Astrocyte (in vitro differentiated cells and primary cell): ENCODE measurements around the gene RASL11A. TPM values are rescaled to one million over a fixed set of nuclear protein-coding genes. Genes with fewer than 3 reads are reported as not detected.

Experiments used
- DNase-seq: peaks from one replicate; pipeline ENCODE4 v3.0.0-alpha.2; 2010; ENCODE audit warnings: low read depth
- FAIRE-seq: peaks from 2 replicates; lab custom pipeline; 2011; peaks lifted over from hg19 to GRCh38; lab: Jason Lieb, UNC
- H2AFZ ChIP-seq: 2 replicates; pipeline ENCODE4 v1.6.0; 2012; ENCODE audit warnings: low read depth, low read length, inconsistent platforms
- H3K27ac ChIP-seq: 2 replicates; pipeline ENCODE4 v1.5.1; 2011; ENCODE audit warnings: low read depth, low read length, inconsistent platforms
- H3K27me3 ChIP-seq: 2 replicates; pipeline ENCODE4 v1.6.0; 2011; ENCODE audit warnings: low read length, inconsistent platforms; ENCODE audit not compliant: insufficient read depth
- H3K36me3 ChIP-seq: 2 replicates; pipeline ENCODE4 v1.5.1; 2011; ENCODE audit warnings: low read length, inconsistent platforms; ENCODE audit not compliant: insufficient read depth
- H3K4me1 ChIP-seq: 2 replicates; pipeline ENCODE4 v1.5.1; 2011; ENCODE audit warnings: low read length, inconsistent platforms; ENCODE audit not compliant: insufficient read depth
- H3K4me2 ChIP-seq: 2 replicates; pipeline ENCODE4 v1.6.0; 2012; ENCODE audit warnings: low read length, inconsistent platforms
- H3K4me3 ChIP-seq: 2 replicates; pipeline ENCODE4 v1.5.1; 2011; ENCODE audit warnings: low read depth, mild to moderate bottlenecking, low read length, inconsistent platforms; ENCODE audit not compliant: insufficient read depth
- H3K79me2 ChIP-seq: 2 replicates; pipeline ENCODE4 v1.6.0; 2012; ENCODE audit warnings: mild to moderate bottlenecking, low read length, inconsistent platforms; ENCODE audit not compliant: insufficient read depth
- H3K9ac ChIP-seq: 2 replicates; pipeline ENCODE4 v1.6.0; 2012; ENCODE audit warnings: mild to moderate bottlenecking, low read length, inconsistent platforms
- H3K9me3 ChIP-seq: 2 replicates; pipeline ENCODE4 v1.5.1; 2012; ENCODE audit warnings: low read depth, mild to moderate bottlenecking, low read length, inconsistent platforms; ENCODE audit not compliant: insufficient read depth
- H4K20me1 ChIP-seq: 2 replicates; pipeline ENCODE4 v1.6.0; 2012; ENCODE audit warnings: low read length, inconsistent platforms; ENCODE audit not compliant: insufficient read depth
- H3K27ac Mint-ChIP-seq: one replicate; pipeline ENCODE4 v1.8.0; 2021; ENCODE audit warnings: mild to moderate bottlenecking, mixed read lengths; ENCODE audit not compliant: unreplicated experiment
- H3K27me3 Mint-ChIP-seq: one replicate; pipeline ENCODE4 v1.8.0; 2021; ENCODE audit warnings: low read depth, mixed read lengths; ENCODE audit not compliant: unreplicated experiment
- H3K36me3 Mint-ChIP-seq: one replicate; pipeline ENCODE4 v1.8.0; 2021; ENCODE audit warnings: low read depth, mixed read lengths; ENCODE audit not compliant: unreplicated experiment
- H3K4me1 Mint-ChIP-seq: one replicate; pipeline ENCODE4 v1.8.0; 2021; ENCODE audit warnings: low read depth, mixed read lengths; ENCODE audit not compliant: unreplicated experiment
- H3K4me3 Mint-ChIP-seq: one replicate; pipeline ENCODE4 v1.8.0; 2021; ENCODE audit warnings: mild to moderate bottlenecking, moderate library complexity, mixed read lengths; ENCODE audit not compliant: unreplicated experiment
- H3K9me3 Mint-ChIP-seq: one replicate; pipeline ENCODE4 v1.8.0; 2021; ENCODE audit warnings: mild to moderate bottlenecking, mixed read lengths; ENCODE audit not compliant: unreplicated experiment
- EZH2 ChIP-seq: IDR thresholded peaks from 2 replicates; pipeline ENCODE4 v1.6.1; 2012; ENCODE audit warnings: mild to moderate bottlenecking, low read length, inconsistent platforms; ENCODE audit not compliant: insufficient read depth
- total RNA-seq: library from RNA; stranded (reverse); gene quantifications from 2 replicates; pipeline ENCODE4 v1.2.1, GENCODE V29; 2021
- TF ChIP-seq, protein P1 (sequence below): IDR thresholded peaks from 2 replicates; pipeline ENCODE4 v1.5.1; 2011; ENCODE audit warnings: low read depth, mild to moderate bottlenecking, inconsistent platforms, low read length, moderate library complexity; ENCODE audit not compliant: insufficient read depth

Gene RASL11A
- total RNA-seq, 1 donor from 2014 or later = 2.2 TPM

DNA sequence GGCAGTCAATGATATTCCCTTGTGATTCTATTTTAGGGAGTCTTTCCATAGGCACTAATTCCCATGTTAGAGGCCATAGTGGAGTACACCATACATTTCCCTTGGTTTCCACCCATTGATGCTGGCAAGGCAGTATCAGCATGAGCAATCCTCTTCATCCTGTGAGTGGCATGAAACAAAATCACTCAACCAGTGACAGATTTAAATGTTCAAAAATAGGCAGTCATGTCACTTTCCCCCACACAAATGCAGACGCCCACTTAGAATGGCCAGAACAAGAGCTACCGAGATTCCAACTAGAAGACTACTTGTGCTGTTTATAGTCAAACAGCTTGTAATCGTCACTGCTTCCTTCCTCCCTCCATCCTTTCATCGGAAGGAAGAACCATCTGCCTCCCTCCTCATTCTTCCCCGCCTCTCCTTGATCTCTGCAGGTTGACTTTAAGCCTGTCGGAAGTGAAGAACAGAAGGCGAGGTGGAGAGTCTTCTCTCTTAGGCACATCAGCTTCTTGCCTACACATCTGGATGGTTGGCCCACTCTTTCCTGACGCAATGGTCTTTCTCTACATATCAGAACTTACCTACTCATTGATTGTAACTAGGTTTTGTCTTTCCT lies 22.6 kb downstream of the RASL11A start:
- H3K9me3 ChIP-seq = no peaks in the 10 kb centered on the region
- DNase-seq (no peak), FAIRE-seq (no peak)
- Mint-ChIP-seq H3K36me3 (peaks cover 3% of the 10 kb centered on the region), H3K4me1 (no peaks in the 10 kb centered on the region), H3K27me3 (peaks cover 26% of the 10 kb centered on the region), H3K4me3 (no peak overlapping the region), H3K9me3 (peaks cover 10% of the 10 kb centered on the region), H3K27ac (no peak overlapping the region)
- H3K27me3 ChIP-seq = peaks cover 7% of the 10 kb centered on the region
- no peaks in the 10 kb centered on the region for H3K4me1 ChIP-seq
- no peaks in the 10 kb centered on the region for H3K79me2 ChIP-seq
- H2AFZ ChIP-seq = no peak overlapping the region
- H3K9ac ChIP-seq = no peak overlapping the region
- H3K36me3 ChIP-seq = no peaks in the 10 kb centered on the region
- no peaks in the 10 kb centered on the region for H4K20me1 ChIP-seq
- no peak for TF ChIP-seq EZH2
- TF ChIP-seq, protein P1, sequence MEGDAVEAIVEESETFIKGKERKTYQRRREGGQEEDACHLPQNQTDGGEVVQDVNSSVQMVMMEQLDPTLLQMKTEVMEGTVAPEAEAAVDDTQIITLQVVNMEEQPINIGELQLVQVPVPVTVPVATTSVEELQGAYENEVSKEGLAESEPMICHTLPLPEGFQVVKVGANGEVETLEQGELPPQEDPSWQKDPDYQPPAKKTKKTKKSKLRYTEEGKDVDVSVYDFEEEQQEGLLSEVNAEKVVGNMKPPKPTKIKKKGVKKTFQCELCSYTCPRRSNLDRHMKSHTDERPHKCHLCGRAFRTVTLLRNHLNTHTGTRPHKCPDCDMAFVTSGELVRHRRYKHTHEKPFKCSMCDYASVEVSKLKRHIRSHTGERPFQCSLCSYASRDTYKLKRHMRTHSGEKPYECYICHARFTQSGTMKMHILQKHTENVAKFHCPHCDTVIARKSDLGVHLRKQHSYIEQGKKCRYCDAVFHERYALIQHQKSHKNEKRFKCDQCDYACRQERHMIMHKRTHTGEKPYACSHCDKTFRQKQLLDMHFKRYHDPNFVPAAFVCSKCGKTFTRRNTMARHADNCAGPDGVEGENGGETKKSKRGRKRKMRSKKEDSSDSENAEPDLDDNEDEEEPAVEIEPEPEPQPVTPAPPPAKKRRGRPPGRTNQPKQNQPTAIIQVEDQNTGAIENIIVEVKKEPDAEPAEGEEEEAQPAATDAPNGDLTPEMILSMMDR = no peak
- H3K4me2 ChIP-seq = no peak overlapping the region
- no peak overlapping the region for H3K4me3 ChIP-seq
- H3K27ac ChIP-seq = no peak overlapping the region

DNA sequence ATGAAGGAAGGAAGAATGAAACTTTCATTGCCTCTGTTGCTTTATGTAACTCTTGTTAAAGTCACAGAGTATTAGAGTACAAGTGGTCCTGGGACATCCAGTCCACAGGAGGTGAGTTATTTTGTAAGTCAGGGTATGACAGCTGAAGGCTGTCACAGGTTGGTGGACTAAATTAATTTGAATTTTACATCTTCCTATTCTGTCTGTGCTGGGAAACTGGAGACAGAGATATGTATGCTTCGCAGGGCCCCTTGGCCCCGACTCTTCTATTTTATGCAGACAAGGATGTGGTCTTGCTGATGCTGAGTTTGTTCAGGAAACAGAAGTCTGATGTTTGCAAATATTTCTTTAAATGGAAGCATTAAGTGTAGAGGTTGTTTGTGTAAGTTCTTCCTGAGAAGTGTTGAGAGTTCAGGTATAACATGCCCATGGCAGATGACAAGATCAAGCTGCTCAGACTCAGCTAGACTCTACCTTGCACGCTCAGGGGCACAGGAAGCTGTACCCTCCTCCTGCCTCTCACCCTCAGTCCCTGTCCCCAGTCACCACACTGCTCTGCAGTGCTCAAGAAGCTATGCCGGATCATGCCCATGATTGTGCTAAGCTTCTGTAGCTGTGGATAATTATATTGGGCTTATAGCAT lies 23.4 kb downstream of the RASL11A start:
- H3K27ac ChIP-seq = no peak overlapping the region
- FAIRE-seq = no peak

More for the DNA sequence above, 23.4 kb downstream of the RASL11A start:
- Histone ChIP-seq H3K9ac (no peak overlapping the region), H3K4me1 (no peaks in the 10 kb centered on the region), H3K79me2 (no peaks in the 10 kb centered on the region), H4K20me1 (no peaks in the 10 kb centered on the region), H3K4me2 (no peak overlapping the region), H3K4me3 (no peak overlapping the region), H3K36me3 (no peaks in the 10 kb centered on the region), H2AFZ (no peak overlapping the region), H3K9me3 (no peaks in the 10 kb centered on the region), H3K27me3 (peaks cover 12% of the 10 kb centered on the region)
- TF ChIP-seq, protein P1 = no peak
- no peak for TF ChIP-seq EZH2
- Mint-ChIP-seq H3K4me1 (no peaks in the 10 kb centered on the region), H3K36me3 (peaks cover 3% of the 10 kb centered on the region), H3K27me3 (peaks cover 26% of the 10 kb centered on the region), H3K4me3 (no peak overlapping the region), H3K27ac (no peak overlapping the region), H3K9me3 (peaks cover 10% of the 10 kb centered on the region)
- no peak for DNase-seq
